ENCODE data around the gene KATNIP. TPM values are rescaled to one million over a fixed set of nuclear protein-coding genes. Genes with fewer than 3 reads are reported as not detected.

The KATNIP gene
- total and polyA plus RNA-seq, 9 of the 15 experiments (the other 6 are each of a cell fraction or from before 2014, with no cell fraction given): 1.7 to 13.2 (median 8.0) TPM

GRCh38 chr16:27547134-27547533 lies 2.8 kb upstream of the KATNIP start (continued):
- TF ChIP-seq SAFB (IDR thresholded peaks at IDR 0.05; ENCODE audit: borderline replicate concordance, low read depth, low read length) (no peak), CREB3L1 (IDR thresholded peaks at IDR 0.05; ENCODE audit: borderline replicate concordance, low read depth) (no peak), TARDBP (IDR thresholded peaks at IDR 0.05) (no peak), SMAD3 (CRISPR knock-in tag; conservative IDR thresholded peaks at IDR 0.05) (no peak), RBM34 (IDR thresholded peaks at IDR 0.05; ENCODE audit: borderline replicate concordance, insufficient read depth, low read length) (no peak), FOSL1 (tag; conservative IDR thresholded peaks at IDR 0.05) (peak; percentile 97), POLR2AphosphoS5 (IDR thresholded peaks at IDR 0.05; ENCODE audit: control insufficient read depth, insufficient read depth, low read depth, low read length) (peak; percentile 71; the same call in 1 of the 2 replicates), ZKSCAN1 (IDR thresholded peaks at IDR 0.05; ENCODE audit: low read depth, low read length) (peak; percentile 47; the same call in 1 of the 2 replicates), ZMIZ1 (IDR thresholded peaks at IDR 0.05; ENCODE audit: low read depth in 2 of 2, low read length in 2 of 2) (peak in 1 of 2 experiments; percentile 49; a peak in 1 of 4 replicates), SNAPC5 (CRISPR knock-in tag; IDR thresholded peaks at IDR 0.05) (no peak), PHB (CRISPR knock-in tag; IDR thresholded peaks at IDR 0.05) (no peak), ZNF589 (CRISPR knock-in tag; IDR thresholded peaks at IDR 0.05; ENCODE audit: low read depth) (peak; percentile 92), YBX1 (IDR thresholded peaks at IDR 0.05) (no peak), ZBTB5 (IDR thresholded peaks at IDR 0.05) (no peak), STAT6 (CRISPR knock-in tag; IDR thresholded peaks at IDR 0.05) (no peak), PATZ1 (CRISPR knock-in tag; IDR thresholded peaks at IDR 0.05; ENCODE audit: borderline replicate concordance) (no peak)

Data from K562 (cell line).